PC-9 (cell line): Measurements from ENCODE around the gene ZMAT5. TPM values are rescaled to one million over a fixed set of nuclear protein-coding genes. Genes with fewer than 3 reads are reported as not detected.
A peak's percentile ranks its signal among the peaks of the same experiment; 100 is the strongest.

Source experiments
- BruUV-seq: library from RNA; stranded (reverse); fragments of 400-500 nt; replicated peaks from 2 replicates; lab custom pipeline; 2021; lab: Mats Ljungman, UMichigan
- CTCF ChIA-PET: fragments of 300-600 bp; sonication (Branson Sonifier 250); formaldehyde crosslinking; loops from one replicate; lab custom pipeline; 2022; ENCODE audit warnings: antibody characterized with exemption; lab: Charles Lee
- POLR2A ChIA-PET: fragments of 300-600 bp; sonication (Branson Sonifier 250); formaldehyde crosslinking; loops from one replicate; lab custom pipeline; 2022; ENCODE audit warnings: antibody characterized with exemption; ENCODE audit not compliant: unreplicated experiment; lab: Charles Lee
- DNase-seq, 2 experiments: peaks; one replicate each; pipeline versions ENCODE4 v3.0.0 to v3.0.0-alpha.2; 2015 to 2022; ENCODE audit warnings: mixed read lengths in 1 of 2
- H2AFZ ChIP-seq: fragments of 200-600 bp; sonication (generic); 2 replicates; pipeline ENCODE4 v1.8.1; 2017; ENCODE audit warnings: antibody characterized with exemption
- H3F3A ChIP-seq: fragments of 200-600 bp; sonication (generic); 2 replicates; pipeline ENCODE4 v1.8.1; 2017; ENCODE audit warnings: antibody characterized with exemption, mild to moderate bottlenecking, low read depth; ENCODE audit not compliant: insufficient read depth
- H3K27ac ChIP-seq: fragments of 200-600 bp; sonication (generic); 2 replicates; pipeline ENCODE4 v1.6.1; 2016; ENCODE audit warnings: mixed run types
- H3K27me3 ChIP-seq: fragments of 200-600 bp; sonication (generic); 2 replicates; pipeline ENCODE4 v1.6.1; 2016; ENCODE audit warnings: low read depth, mixed run types; ENCODE audit not compliant: insufficient read depth
- H3K36me3 ChIP-seq: fragments of 200-600 bp; sonication (generic); 2 replicates; pipeline ENCODE4 v1.6.1; 2016; ENCODE audit warnings: low read depth, mixed run types
- H3K4me1 ChIP-seq: fragments of 200-600 bp; sonication (generic); replicated peaks from 2 replicates; pipeline ENCODE4 v1.6.1; 2016; ENCODE audit warnings: mixed run types; ENCODE audit not compliant: insufficient read depth
- H3K4me2 ChIP-seq: fragments of 200-600 bp; sonication (generic); 2 replicates; pipeline ENCODE4 v1.6.1; 2017; ENCODE audit warnings: mixed run types
- H3K4me3 ChIP-seq: fragments of 200-600 bp; sonication (generic); 2 replicates; pipeline ENCODE4 v1.6.1; 2016; ENCODE audit warnings: mixed run types
- H3K79me2 ChIP-seq: fragments of 200-600 bp; sonication (generic); 2 replicates; pipeline ENCODE4 v1.6.1; 2017; ENCODE audit warnings: low read depth, mixed run types
- H3K9me2 ChIP-seq: fragments of 200-600 bp; sonication (generic); 2 replicates; pipeline ENCODE4 v1.8.1; 2017; ENCODE audit warnings: mild to moderate bottlenecking; ENCODE audit not compliant: insufficient read depth
- H3K9me3 ChIP-seq: fragments of 200-600 bp; sonication (generic); 2 replicates; pipeline ENCODE4 v1.8.1; 2016; ENCODE audit warnings: low read depth; ENCODE audit not compliant: insufficient read depth
- H4K20me1 ChIP-seq: fragments of 200-600 bp; sonication (generic); 2 replicates; pipeline ENCODE4 v1.8.1; 2017; ENCODE audit not compliant: insufficient read depth
- CTCF ChIP-seq: fragments of 200-600 bp; sonication (generic); conservative IDR thresholded peaks from 2 replicates; pipeline ENCODE4 v1.6.1; 2017; ENCODE audit warnings: mixed run types, antibody characterized with exemption, mild to moderate bottlenecking, moderate library complexity
- EZH2 ChIP-seq: fragments of 200-600 bp; sonication (generic); IDR thresholded peaks from 2 replicates; pipeline ENCODE4 v1.8.0; 2017; ENCODE audit warnings: antibody characterized with exemption, low read depth
- intact Hi-C: fragments of 100-400 bp; cut with micrococcal nuclease; formaldehyde crosslinking; loops from one replicate; pipeline ENCODE4 v1.10.0; 2022; ENCODE audit not compliant: unreplicated experiment
- total RNA-seq: library from RNA; stranded (reverse); gene quantifications from 2 replicates; pipeline ENCODE4 v1.2.3, GENCODE V29; 2021

The ZMAT5 gene
- total RNA-seq, 1 experiment from 2014 or later: 14.2 TPM

GRCh38 chr22:29723766-29724165 lies 43.0 kb downstream of the ZMAT5 start:
- Histone ChIP-seq H3K79me2 (no peaks in the 10 kb centered on the region), H2AFZ (no peak overlapping the region), H3K36me3 (no peaks in the 10 kb centered on the region), H4K20me1 (0 out of 2 replicates have a peak, but pooled peaks cover 4% of the 10 kb centered on the region), H3K4me2 (no peak overlapping the region), H3K4me1 (no peaks in the 10 kb centered on the region), H3K27me3 (peaks cover 14% of the 10 kb centered on the region), H3K27ac (no peak overlapping the region), H3K9me2 (no peaks in the 10 kb centered on the region), H3K9me3 (no peaks in the 10 kb centered on the region), H3K4me3 (no peak overlapping the region), H3F3A (no peaks in the 10 kb centered on the region)
- no peak for DNase-seq
- ChIA-PET POLR2A (no interaction called here), CTCF (no interaction called here)
- no TSS peak for BruUV-seq
- TF ChIP-seq CTCF (no peak), EZH2 (no peak)
- intact Hi-C loops: no loop called here

- ChIA-PET POLR2A (no interaction called here), CTCF (no interaction called here)
- no peak overlapping the region for H3K27ac ChIP-seq
- BruUV-seq: no TSS peak
- no peaks in the 10 kb centered on the region for H3K9me2 ChIP-seq
- H4K20me1 ChIP-seq: 0 out of 2 replicates have a peak, but pooled peaks cover 4% of the 10 kb centered on the region
- no peaks in the 10 kb centered on the region for H3K79me2 ChIP-seq
- H2AFZ ChIP-seq: no peak overlapping the region
- no peaks in the 10 kb centered on the region for H3F3A ChIP-seq
- no peak overlapping the region for H3K4me2 ChIP-seq
- no peak for TF ChIP-seq CTCF
- TF ChIP-seq EZH2: no peak
- no peaks in the 10 kb centered on the region for H3K9me3 ChIP-seq
- peak in 1 of 2 experiments; percentile 48 for DNase-seq
- H3K36me3 ChIP-seq: no peaks in the 10 kb centered on the region
- intact Hi-C loops: no loop called here
- no peaks in the 10 kb centered on the region for H3K4me1 ChIP-seq
- peaks cover 20% of the 10 kb centered on the region for H3K27me3 ChIP-seq
- no peak overlapping the region for H3K4me3 ChIP-seq
Measured at GRCh38 chr22:29722587-29722986, 44.2 kb downstream of the ZMAT5 start.

- H3K27me3 ChIP-seq: peaks cover 20% of the 10 kb centered on the region
- ChIA-PET POLR2A (no interaction called here), CTCF (no interaction called here)
- no peaks in the 10 kb centered on the region for H3K79me2 ChIP-seq
- H3K36me3 ChIP-seq: no peaks in the 10 kb centered on the region
- no peak overlapping the region for H3K4me2 ChIP-seq
- BruUV-seq: no TSS peak
- H3F3A ChIP-seq: no peaks in the 10 kb centered on the region
- DNase-seq: peak in 1 of 2 experiments; percentile 46
- no peaks in the 10 kb centered on the region for H3K9me2 ChIP-seq
- intact Hi-C loops: no loop called here
- no peak overlapping the region for H3K4me3 ChIP-seq
- 0 out of 2 replicates have a peak, but pooled peaks cover 4% of the 10 kb centered on the region for H4K20me1 ChIP-seq
- no peak overlapping the region for H2AFZ ChIP-seq
- TF ChIP-seq EZH2: no peak
- TF ChIP-seq CTCF: no peak
- no peaks in the 10 kb centered on the region for H3K4me1 ChIP-seq
- H3K27ac ChIP-seq: no peak overlapping the region
- H3K9me3 ChIP-seq: no peaks in the 10 kb centered on the region
Measured at GRCh38 chr22:29722151-29722550, 44.7 kb downstream of the ZMAT5 start.
